OCI-LY3 (cell line): ENCODE data around the gene TMEM17.

ENCODE experiments used
- EZH2phosphoT487 ChIP-seq: fragments of 200-600 bp; shearing (Covaris generic); IDR thresholded peaks from 2 replicates; pipeline ENCODE4 v1.6.1; 2018; ENCODE audit warnings: antibody characterized with exemption, mixed run types, low read depth
- TF ChIP-seq, protein P1 (sequence below): fragments of 200-600, 300-600 bp; sonication (generic); IDR thresholded peaks from 2 replicates; pipeline ENCODE4 v1.5.1; 2014; ENCODE audit warnings: antibody characterized with exemption, low read length, low read depth

DNA sequence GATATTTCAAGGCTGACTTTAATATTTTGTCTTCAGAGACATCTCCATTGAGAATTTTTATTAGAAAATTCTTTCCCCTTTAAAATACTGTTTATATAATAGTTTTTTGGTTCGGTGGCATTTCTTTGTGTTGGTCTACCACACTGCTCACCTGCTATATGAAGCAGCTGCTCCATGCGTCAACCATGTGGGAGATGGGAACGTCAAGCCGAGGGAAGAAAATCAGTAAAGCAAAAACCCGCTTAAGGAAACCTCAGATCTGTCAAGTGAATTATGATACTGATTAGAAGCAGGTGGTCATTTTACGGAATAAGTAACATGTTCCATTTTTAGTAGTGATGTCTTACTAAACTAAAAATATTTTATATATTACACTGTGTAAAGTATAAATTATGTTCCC is 5.6 kb upstream of the TMEM17 start:
- TF ChIP-seq, protein P1, sequence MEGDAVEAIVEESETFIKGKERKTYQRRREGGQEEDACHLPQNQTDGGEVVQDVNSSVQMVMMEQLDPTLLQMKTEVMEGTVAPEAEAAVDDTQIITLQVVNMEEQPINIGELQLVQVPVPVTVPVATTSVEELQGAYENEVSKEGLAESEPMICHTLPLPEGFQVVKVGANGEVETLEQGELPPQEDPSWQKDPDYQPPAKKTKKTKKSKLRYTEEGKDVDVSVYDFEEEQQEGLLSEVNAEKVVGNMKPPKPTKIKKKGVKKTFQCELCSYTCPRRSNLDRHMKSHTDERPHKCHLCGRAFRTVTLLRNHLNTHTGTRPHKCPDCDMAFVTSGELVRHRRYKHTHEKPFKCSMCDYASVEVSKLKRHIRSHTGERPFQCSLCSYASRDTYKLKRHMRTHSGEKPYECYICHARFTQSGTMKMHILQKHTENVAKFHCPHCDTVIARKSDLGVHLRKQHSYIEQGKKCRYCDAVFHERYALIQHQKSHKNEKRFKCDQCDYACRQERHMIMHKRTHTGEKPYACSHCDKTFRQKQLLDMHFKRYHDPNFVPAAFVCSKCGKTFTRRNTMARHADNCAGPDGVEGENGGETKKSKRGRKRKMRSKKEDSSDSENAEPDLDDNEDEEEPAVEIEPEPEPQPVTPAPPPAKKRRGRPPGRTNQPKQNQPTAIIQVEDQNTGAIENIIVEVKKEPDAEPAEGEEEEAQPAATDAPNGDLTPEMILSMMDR: no peak
- no peak for TF ChIP-seq EZH2phosphoT487
